GM19468 (cell line): ENCODE results near the gene WSCD2.

Source experiments
- ATAC-seq: cut with Tn5 transposase; IDR thresholded peaks from one replicate; pipeline ENCODE4 v1.9.1; 2021; ENCODE audit warnings: mild to moderate bottlenecking, moderate library complexity, moderate number of reproducible peaks; ENCODE audit not compliant: unreplicated experiment; ENCODE audit errors: extremely low read depth

Gene WSCD2

DNA sequence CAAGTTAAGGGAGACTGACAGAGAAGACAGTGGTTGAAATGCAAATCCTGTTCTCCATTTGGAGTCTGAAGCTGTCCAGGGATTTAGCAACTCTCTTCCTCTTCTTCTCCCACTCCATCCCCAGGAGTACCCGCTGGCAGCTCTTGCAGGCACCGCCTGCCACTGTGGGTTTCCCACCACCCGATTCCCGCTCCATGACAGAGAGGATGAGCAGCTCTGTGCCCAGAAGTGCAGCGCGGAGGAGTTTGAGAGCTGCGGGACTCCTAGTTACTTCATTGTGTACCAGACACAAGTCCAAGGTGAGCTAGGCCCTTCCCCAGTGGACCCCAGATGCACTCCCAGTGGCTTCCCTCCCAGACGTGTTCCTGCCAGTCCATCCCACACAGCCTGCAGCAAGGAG is 97.8 kb downstream of the WSCD2 start:
- ATAC-seq: no peak

GRCh38 chr12:108228746-108229145 is 99.7 kb downstream of the WSCD2 start:
- no peak for ATAC-seq

- no peak for ATAC-seq
These were observed 102.2 kb downstream of the WSCD2 start for GRCh38 chr12:108231109-108231905.

GRCh38 chr12:108231909-108232434 is 102.9 kb downstream of the WSCD2 start:
- no peak for ATAC-seq

DNA sequence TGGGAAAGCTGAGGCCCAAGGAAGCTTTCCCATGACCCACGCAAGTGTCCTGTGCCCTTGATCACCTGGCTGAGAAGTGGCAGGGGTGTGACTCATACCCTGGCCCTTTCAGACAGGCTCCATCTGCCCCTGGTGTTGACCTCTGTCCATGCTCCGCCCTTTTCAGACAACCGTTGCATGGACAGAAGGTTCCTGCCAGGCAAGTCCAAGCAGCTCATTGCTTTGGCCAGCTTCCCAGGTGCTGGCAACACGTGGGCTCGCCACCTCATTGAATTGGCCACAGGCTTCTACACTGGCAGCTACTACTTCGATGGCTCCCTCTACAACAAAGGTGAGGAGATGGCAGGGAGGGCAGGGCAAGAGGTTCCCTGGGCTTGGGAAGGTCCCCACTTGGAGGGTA is 103.5 kb downstream of the WSCD2 start:
- no peak for ATAC-seq

- no peak for ATAC-seq
These were observed 105.1 kb downstream of the WSCD2 start for GRCh38 chr12:108234158-108234557.

DNA sequence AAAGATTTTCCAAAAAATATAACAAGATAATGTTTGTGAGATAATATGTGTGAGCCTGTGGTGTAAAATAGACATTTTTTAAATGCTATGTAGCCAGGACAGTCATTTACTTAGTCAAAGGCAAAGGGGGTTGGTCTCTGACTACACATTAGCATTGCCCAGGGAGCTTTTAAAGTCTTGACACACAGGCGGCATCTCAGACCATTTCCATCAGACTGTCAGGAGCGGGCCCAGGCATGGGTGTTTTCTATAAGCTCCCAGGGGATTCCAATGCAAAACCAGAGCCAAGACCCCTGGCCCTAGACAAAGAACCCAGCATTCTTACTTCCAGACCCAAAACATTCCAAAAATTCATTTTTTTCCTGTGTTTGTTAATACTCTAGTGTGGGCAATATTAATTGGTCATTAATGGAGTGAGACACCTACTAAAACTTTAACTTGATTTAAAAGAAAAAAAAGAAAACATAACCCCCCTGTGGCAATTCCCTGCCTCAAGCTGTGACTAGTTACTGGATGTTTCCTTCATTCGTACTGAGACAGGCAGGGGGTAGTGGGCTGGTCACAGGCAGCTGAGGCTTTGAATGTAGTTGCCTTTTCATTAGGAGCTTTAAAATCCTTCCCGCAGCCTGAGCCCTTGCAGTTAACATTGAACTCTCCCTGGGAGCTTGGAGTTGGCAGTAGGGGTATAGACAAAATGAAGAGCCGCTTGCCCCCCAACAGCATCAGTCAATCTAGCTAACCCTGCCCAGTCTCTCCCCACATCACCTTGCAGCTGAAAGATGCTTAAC is 106.3 kb downstream of the WSCD2 start:
- ATAC-seq: no peak

DNA sequence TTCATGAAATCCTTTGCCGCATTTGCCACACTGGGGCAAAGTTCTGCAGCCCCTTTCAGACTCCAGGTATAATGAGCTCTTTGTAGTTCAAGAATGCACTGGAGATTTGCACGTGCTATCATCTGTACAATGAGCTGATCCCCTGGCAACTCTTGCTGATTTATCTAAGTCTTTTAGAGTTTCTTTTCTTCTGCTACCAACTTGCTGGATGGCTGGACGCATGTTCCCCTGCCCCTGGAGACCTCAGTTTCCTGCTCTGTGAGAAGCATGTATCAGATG is 106.8 kb downstream of the WSCD2 start:
- no peak for ATAC-seq

DNA sequence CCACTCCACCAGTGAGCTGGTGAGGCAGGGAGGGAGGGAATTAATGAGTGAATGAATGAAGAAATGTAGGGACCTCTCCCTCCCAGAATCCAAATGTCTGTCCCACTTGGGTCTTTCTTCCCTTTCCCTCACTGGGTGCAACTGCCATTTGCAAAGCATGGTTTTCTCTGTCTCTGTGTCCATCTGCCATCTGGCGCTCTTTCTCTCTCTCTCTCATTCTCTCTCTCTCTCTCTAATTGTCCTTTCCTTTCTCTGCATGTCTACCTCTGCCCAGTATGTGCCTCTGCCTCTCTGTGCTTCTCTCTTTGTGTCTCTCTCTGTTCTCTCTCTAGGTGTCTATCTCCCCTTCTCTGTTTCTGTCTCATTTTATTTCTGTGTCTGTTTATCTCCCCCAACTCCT is 107.3 kb downstream of the WSCD2 start:
- ATAC-seq: no peak

DNA sequence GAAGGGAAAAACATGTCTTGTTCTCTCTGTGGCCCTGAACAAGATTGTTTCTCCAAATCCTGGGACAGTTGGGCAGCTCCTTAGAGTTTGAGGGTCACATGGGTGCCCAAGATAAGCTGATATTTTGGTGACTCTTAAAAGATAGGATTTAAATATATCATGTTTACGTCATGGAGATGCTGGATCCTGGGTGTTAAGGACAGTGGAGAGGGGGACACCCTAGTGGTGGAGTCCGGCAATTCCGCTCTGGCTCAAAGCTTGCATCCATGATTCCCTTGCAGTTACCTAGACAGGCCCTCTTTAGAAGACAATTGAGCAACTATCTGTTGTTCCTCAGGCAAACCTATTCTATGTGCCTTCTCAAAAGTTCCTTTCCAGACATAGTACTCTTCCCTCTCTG is 108.2 kb downstream of the WSCD2 start:
- no peak for ATAC-seq

DNA sequence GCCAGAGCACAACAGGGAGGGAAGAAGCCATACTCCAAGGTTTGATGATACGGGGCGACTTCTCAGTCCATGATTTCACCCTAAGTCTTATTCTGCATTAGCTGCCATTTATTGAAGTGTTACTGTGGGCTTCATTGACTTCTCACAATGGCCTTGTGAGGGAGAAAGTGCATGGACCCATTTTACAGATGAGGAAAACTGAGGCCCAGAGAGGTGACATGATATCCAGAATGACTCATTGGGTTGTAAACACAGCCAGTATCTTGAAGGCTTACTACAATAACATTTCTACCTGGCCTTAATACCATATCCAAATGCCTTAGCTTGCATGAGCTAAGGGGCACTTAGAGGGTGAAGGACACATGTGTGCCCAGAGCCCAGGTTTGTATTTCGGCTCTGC is 109.4 kb downstream of the WSCD2 start:
- no peak for ATAC-seq

DNA sequence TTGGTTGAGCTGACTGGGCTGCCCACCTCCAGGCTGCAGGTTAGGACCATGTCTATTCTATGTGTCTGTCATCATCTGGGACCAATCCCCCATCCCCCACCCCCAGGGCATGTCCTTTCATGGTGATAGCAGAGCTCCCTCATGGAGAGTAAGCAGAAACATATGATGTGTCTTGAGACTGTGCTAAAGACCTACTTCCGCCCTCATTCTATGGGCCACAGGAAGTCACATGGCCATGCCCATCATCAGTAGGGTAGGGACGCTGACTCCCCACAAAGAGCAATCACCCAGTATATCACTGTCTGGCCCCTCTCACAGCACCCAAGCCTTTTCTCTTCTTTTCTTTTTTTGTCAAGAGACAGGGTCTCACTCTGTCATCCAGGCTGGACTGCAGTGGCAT is 110.3 kb downstream of the WSCD2 start:
- no peak for ATAC-seq

- no peak for ATAC-seq
These were observed 111.1 kb downstream of the WSCD2 start for GRCh38 chr12:108240027-108240785.

DNA sequence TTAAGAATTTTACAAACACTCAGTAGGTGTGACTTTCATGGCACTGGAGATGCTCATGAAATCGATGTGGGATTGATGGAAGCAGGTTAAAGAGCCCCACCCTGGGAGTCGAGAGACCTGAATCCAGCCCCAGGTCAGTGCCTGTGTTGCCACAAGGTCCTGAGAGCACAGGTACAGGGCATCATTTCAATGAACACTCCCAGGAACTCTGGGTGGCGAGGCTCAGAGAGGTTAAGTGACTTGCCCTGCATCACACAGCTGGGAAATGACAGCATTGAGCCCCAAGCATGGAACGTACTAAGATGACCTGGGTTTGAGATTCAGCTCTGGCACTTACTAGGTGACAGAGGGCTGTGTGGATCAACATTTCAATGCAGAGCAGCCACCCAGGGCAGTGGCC is 111.8 kb downstream of the WSCD2 start:
- ATAC-seq: no peak

GRCh38 chr12:108241986-108242703 is 113.1 kb downstream of the WSCD2 start:
- no peak for ATAC-seq

- ATAC-seq: no peak
These were observed 118.0 kb downstream of the WSCD2 start for GRCh38 chr12:108247130-108247529.

- no peak for ATAC-seq
These were observed 118.9 kb downstream of the WSCD2 start for GRCh38 chr12:108248011-108248410.

DNA sequence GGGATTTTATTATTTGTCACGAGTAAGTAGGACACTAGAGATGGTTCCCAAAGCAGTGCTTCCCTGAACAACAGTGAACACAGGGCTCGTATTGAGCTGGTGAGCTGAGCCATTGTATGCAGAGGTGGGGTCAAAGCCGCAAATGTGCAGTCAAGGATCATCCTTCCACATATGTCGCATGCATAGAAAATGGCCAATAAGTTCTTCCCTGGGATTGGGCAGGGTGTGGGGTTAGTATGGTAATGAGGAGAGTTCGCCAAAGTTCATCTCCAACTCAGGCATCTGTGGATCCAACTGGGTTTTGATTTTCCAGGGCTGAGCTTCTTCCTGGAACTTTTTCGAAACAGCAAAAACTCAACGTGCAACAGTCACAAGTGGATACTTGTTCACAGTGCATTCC is 123.4 kb downstream of the WSCD2 start:
- no peak for ATAC-seq

DNA sequence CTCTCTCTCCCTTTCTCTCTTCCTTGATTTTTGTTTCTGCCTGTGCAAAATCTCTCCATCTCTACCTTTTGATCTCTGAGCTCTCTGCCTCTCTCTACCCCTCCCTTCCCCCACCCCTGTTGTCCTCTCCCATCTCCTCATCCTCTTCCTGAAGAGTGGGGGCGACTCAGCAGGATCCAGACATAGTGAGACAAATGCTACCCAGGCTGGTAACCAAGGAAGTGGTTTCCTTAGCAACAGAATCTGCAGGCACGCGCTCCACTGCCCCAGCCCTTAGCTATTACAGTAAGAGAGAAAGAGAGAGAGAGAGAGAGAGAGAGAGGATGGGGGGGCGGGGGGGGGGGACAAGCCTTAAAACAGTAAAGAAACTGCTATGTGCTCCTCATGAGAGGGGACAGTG is 124.5 kb downstream of the WSCD2 start:
- ATAC-seq: no peak

- no peak for ATAC-seq
These were observed 124.9 kb downstream of the WSCD2 start for GRCh38 chr12:108254030-108254429.
